Spleen (tissue), 7 donors: ENCODE data around the gene HERPUD1.

ENCODE experiments used
- POLR2A ChIP-seq, 3 donors: fragments of 450-650 bp; IDR thresholded peaks; one replicate each; pipeline ENCODE4 v1.5.1; 2017; ENCODE audit warnings: antibody characterized with exemption in 3 of 3, mild to moderate bottlenecking in 1 of 3
- TF ChIP-seq, protein P1 (sequence below), 11 experiments: fragments of 200-600 bp in 7 of 11; fragments of 450-650 bp in 4 of 11; sonication (generic) in 4 of 11; IDR thresholded peaks in 8 of 11; conservative IDR thresholded peaks in 3 of 11; 1 replicate in 7 of 11; 2 replicates in 4 of 11; pipeline versions ENCODE4 v1.4.0 to v1.8.0; 2016 to 2021; ENCODE audit warnings: antibody characterized with exemption in 11 of 11, inconsistent platforms in 4 of 11, mild to moderate bottlenecking in 1 of 11
- donor health status: DM: no; HTN: no; CAD: no; lungs with moderate emphysema.
- donor health status: DM: no; HTN: no; CAD: no.
- donor health status: DM: no; HTN: no; CAD: no.

- TF ChIP-seq, protein P1, sequence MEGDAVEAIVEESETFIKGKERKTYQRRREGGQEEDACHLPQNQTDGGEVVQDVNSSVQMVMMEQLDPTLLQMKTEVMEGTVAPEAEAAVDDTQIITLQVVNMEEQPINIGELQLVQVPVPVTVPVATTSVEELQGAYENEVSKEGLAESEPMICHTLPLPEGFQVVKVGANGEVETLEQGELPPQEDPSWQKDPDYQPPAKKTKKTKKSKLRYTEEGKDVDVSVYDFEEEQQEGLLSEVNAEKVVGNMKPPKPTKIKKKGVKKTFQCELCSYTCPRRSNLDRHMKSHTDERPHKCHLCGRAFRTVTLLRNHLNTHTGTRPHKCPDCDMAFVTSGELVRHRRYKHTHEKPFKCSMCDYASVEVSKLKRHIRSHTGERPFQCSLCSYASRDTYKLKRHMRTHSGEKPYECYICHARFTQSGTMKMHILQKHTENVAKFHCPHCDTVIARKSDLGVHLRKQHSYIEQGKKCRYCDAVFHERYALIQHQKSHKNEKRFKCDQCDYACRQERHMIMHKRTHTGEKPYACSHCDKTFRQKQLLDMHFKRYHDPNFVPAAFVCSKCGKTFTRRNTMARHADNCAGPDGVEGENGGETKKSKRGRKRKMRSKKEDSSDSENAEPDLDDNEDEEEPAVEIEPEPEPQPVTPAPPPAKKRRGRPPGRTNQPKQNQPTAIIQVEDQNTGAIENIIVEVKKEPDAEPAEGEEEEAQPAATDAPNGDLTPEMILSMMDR (IDR thresholded peaks at IDR 0.05 in 8 of 11, conservative IDR thresholded peaks at IDR 0.05 in 3 of 11), result no peak
- TF ChIP-seq POLR2A (IDR thresholded peaks at IDR 0.05), result no peak
Observed at GRCh38 chr16:56965149-56966092, 33.5 kb downstream of the HERPUD1 start.
